OCI-M2 (cell line): ENCODE data around the gene ACMSD.
"Not testable (repeated sequence)": the region's sequence is repeated elsewhere in the genome, so short reads cannot be mapped to it uniquely, and the experiment has no call there.

Experiments used
- DNase-seq: peaks from one replicate; lab custom pipeline; 2025; ENCODE audit not compliant: unreplicated experiment; lab: John Stamatoyannopoulos, UW

Gene ACMSD

DNA sequence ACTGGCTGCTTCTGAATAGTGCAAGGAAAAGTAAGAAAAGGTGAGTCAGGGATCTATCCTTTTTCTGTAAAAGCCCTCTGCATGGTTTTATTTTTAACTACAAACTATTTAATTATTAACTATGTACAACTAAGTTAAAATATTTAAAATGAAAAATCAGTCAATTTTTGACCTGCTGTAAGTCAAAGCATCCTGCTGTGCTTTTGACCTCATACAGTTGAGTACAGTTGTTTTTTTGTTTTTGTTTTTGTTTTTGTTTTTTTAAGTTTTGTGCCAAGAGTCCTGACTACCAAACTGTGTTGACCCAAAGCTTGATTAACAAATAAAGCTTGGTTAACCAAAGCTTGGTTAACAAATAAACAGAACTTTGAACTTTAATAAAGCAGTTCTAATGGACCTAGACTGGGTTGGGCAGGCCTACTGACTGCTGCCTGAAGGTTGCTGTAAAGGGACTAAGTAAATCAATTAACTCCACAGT lies at the start of gene ACMSD:
Gene ACMSD, plus strand, starts transcription at position 474 of the 478 bp plus-strand sequence. CDS start 67 bp downstream, outside the sequence.
- DNase-seq: no peak

DNA sequence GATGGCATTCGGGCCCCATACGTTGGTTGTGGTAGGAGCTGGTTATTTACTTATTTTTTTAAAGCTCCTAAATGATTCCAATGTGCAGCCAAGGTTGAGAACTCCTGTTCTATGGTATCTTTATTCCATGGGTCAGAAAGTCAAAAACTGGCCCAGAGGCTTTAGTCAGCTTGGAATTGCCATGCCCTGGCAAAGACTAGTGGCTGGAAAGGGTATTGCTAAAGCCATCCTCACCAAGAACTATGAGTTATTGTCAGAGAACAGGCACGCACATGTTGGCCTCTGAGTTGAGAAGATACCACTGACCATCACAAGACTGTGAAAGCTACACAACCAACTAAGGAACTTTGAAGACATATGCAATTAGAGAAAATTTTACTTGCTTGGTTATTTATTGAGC lies 47.9 kb upstream of the ACMSD start:
- DNase-seq: no peak

DNA sequence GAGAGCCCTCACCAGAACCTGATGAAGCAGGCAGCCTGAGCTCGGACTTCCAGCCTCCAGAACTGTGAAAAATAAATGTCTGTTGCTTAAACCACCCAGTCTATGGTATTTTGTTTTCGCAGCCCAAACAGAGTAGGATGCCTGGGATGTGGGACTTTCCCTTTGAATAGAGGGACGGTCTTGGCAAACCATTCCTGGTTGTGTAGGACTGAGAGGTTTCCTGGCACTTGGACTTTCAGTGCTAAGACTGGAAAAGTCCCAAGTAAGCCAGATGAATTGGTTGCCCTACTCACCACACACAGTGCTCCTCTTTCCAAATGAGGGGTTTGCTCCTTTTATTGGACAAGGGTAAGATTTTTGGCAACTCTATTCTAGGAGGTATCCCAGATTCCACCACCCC lies 46.8 kb upstream of the ACMSD start:
- no peak for DNase-seq

DNA sequence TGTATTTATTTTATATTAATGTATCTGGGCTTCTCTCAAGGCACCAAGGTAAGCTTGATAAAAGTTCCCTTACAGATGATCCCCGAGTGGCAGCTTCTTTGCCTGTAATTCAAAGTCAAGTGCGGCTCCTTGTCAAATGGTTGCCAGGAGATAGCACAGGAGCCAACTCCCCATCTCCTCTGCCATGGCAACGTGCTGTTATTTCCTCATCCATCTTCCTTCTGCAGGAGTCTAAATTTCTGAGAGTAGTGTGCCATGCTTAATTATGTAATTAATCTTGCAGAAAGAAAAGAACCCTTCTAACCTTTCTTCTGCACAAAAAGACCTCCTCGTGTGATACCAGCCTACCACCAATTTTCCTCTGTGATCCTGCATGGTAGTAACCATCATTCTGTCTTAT lies 46.2 kb upstream of the ACMSD start:
- no peak for DNase-seq

DNA sequence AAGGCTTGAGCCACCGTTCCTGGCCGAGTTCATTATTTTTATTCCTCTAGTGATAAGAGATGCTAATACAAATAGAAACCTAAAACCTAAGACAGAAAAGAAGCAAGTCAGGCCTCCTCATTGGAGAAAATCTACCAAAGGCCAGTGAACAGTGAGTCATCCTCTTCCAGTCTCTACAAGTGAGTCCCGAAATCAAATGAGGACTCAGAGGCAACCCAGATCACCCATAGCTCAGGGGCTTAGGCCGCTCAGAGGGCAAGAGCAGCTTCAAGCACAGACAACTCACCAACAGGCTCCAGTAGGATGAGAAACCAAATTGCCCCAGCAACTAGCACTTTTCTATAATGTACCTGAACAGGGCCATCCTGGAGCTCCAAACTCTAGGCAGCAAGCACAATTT lies 42.7 kb upstream of the ACMSD start:
- DNase-seq: no peak

DNA sequence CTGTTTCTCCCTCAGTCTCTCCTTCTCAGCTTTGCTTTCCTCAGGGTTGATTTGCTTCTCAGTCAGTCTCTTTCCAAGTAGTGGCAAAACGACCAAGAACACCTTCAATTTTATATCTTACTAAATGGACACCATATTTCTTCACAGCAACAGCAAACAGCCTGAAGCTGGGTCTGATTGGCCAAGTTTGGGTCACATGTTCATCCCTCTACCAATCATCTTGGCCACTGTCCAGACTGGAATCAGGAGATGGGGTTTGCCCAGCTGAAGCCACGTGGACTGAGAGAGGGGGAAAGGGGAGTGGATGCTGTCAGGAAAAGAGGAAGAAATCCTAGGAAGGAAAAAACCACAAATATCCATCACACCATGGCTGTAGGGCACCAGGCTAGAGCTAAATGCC lies 42.0 kb upstream of the ACMSD start:
- no peak for DNase-seq

DNA sequence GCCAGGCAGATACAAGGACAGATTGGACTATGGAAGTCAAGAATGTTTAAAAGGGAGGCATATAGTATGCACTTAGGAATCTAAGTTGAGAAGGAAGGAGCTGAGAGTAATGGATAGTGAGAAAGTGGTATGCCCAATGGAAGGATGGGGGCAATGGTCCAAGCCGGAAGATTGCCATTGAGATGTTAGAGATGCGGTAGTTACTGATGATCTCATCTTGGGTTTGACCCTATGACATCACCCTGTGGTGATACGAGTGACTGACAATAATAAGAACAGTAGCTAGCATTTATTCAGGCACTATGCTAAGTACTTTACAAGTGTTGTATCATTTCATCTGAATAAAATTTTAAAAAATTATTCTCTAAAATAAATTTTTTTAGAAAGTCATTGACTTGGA lies 38.5 kb upstream of the ACMSD start:
- DNase-seq: no peak

DNA sequence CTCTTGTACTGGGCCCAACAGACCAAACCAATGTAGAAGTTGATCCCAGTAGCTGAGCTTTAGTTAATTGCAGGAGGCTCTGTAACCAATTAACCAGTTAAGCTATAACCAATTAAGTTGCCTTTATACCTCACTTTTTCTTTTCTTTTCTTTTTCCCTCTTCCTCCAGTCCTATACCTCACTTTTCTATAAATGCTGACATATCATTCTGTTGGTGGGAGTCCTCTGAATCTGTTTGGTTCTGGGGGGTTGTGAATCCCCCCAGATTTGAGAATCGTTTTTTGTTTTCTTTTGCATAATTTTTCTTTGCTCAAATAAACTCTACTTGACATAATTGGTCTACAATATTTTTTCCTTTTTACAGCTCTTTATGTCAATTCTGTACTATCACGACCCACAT lies 38.1 kb upstream of the ACMSD start:
- no peak for DNase-seq

DNA sequence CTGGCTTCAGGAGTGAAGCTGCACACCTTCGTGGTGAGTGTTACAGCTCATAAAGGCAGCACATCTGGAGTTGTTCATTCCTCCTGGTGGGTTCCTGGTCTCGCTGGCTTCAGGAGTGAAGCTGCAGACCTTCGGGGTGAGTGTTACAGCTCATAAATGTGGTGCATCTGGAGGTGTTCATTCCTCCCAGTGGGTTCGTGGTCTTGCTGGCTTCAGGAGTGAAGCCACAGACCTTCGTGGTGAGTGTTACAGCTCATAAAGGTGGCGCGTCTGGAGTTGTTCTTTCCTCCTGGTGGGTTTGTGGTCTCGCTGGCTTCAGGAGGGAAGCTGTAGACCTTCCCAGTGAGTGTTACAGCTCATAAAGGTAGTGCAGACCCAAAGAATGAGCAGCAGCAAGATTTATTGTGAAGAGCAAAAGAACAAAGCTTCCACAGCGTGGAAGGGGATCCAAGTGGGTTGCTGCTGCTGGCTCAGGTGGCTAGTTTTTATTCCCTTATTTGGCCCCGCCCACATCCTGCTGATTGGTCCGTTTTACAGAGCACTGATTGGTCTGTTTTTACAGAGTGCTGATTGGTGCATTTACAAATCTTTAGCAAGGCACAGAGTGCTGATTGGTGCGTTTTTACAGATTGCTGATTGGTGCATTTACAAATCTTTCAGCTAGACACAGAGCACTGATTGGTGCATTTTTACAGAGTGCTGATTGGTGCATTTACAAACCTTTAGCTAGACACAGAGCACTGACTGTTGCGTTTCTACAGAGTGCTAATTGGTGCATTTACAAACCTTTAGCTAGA lies 34.6 kb upstream of the ACMSD start:
- DNase-seq: not testable (repeated sequence)

DNA sequence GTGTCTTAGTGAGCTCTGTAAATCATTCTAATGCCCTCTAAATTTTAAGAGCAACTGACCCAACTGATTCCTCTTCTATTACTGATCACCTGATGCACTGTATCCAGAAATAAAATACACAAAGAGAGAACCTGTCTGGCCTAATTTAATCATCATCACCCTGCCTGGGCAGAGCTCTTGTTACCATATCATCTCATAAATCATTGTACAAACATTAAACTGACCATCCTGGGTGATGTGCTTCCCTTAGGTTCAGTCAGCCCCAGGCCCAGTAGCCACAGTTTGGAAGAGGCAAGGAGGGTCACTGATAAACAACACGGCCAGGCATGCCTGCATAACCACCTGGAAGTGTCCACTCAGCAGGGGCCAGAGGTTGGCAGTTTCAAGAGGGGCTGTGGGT lies 22.7 kb upstream of the ACMSD start:
- no peak for DNase-seq

DNA sequence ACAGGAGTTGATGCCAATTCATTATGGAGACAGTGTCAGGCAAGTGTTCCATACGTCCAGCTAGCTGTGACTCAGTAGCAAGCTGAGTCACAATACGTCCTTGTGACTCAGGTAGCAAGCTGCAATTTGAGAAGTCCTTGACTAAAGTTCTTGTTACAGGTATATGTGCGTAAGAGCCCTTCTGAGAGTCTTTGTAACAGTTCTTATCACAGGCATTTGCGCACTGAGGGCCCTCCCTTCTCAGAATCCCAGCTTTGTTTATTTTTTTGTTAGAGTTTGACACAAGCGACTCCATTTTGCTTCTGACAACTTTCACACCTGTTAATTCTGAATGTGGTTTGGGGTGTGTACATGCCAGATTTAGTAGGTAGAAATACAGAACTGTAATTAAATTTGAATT lies 20.1 kb upstream of the ACMSD start:
- no peak for DNase-seq

DNA sequence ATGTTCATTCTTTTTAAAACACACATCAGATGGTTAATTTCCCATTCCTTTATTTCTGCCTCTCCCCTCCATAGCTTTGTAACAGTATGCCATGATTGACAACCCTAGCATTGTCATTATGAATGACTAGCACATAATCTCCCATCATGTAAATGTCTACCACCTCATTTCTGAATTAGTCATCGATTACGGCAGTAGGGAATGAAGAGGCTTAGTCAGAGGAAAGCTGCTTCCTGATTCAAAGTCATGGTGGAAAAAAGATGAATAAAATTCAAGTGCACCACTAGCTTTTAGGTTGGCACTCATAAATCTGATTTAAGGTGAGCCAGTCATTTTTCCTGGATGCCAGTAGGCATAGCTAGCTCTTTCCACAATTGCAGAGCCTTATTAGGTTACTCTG lies 19.1 kb upstream of the ACMSD start:
- no peak for DNase-seq

DNA sequence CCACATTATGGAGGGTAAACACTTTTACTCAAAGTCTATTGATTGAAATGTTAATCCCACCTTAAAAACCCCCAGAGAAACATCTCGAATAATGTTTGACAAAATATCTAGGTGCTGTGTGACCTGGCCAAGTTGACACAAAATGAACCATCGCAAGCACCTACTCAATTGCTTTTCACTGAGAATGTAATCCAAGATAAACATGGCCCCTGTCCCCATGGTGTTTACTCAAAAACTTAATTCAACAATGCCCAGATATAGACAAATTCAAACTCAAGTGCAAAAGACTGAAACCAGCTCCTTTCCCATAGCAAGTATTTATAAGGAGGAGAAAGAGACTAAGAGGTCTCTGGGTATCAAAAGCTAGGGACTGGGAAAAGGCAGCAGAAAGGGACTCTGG lies 15.0 kb upstream of the ACMSD start:
- DNase-seq: no peak

DNA sequence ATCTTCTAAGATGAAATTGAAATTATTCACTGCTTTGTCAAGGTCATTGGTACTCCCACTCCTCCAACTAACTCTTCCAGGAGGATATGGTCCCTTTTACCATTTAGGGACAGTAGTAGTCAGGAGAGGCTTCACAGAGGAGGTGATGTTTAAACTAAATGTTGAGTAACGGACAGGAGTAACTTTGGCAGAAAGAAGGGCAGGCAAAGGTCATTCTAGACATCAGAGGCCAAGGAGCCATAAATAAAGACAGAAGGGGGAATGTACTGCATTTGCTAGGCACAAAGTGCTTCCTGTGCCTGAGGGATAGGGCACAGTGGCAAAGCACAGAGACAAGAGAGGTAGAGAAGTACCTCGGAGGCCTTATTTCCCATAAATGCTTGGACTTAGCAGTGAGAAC lies 14.6 kb upstream of the ACMSD start:
- DNase-seq: no peak

DNA sequence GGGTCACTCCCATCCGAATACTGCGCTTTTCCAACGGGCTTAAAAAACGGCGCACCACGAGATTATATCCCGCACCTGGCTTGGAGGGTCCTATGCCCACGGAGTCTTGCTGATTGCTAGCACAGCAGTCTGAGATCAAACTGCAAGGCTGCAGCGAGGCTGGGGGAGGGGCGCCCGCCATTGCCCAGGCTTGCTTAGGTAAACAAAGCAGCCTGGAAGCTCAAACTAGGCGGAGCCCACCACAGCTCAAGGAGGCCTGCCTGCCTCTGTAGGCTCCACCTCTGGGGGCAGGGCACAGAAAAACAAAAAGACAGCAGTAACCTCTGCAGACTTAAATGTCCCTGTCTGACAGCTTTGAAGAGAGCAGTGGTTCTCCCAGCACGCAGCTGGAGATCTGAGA lies 12.7 kb upstream of the ACMSD start:
- not testable (repeated sequence) for DNase-seq

DNA sequence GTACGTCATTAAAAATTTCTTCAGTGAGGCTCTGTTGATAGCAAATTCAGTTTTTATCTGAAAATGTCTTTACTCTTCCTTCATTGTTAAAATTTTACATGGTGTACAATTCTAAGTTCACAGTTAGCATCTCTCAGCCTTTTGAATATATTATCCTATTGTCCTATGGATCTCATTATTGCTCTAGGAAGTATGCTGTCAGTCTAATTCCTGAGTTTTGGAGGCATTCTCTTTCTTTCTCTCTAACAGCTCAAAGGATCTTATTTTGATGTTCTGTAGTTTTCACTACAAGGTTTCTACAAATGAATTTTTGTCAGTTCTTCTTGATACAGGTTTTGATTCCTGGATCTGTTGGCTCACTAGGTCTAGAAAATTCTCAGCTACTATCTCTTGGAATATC lies 2.9 kb upstream of the ACMSD start:
- DNase-seq: no peak

DNA sequence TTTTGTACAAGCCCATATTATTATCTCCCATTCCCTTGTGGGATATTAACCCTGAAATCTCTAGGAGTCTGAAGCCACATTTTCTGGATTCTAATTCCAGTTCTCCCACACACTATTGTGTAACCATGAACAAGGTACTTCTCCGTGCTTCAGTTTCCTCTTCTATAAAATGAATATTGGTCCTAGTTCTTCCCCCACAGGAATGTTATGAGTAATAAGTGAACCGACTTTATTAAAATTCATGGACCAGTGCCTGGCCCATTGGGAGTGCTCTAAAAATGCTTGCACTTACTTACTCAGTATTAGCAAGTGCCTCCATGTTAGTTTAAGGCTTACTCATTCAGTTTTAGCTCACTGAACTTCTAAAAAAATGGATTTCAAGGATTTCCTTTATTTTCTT lies 1.4 kb upstream of the ACMSD start:
- DNase-seq: no peak

DNA sequence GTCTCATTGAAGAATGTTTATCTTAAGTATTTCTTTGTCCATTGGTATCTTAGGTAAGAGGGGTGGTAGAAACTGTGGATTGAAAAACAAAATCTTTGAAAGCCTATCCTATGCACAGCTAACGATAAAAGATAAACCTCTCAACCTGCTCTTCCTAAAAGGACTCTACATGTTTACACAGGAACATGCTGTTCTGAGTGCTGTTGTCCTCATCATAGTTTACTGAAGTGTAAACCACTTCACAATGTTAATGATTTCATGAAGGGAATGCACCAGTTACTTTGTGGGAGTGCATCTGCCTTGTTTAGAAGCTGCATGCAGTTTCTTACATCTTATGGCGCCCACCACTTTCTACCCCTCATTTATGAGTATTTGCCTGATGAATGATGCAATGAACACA lies 1.2 kb downstream of the ACMSD start:
- DNase-seq: no peak

DNA sequence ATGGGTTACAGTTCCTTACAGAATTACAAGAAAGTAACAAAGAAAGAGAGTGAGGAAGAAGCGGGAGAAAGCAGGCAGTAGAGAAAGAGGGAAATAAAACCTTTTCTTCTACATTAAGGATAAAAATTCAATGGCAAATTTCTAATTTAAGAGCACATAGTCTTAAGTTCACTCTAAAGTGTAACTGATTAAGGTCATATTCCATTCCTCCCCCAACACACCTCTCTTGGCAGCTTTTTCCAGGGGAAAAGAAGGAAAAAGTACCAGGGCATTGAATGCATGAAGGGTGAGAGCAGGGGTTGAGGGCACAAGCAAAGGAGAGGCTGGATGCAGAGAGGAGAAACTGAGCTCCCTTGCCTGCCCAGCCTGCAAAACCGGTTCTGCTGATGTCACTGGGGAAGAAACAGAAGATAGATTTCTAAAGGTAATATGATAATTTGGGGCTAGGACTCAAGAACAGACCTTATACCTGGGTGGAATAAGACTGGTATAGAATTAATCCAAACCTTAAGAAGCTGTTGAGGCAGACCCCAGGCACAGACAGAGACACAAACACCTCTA lies 4.6 kb downstream of the ACMSD start:
- DNase-seq: no peak

DNA sequence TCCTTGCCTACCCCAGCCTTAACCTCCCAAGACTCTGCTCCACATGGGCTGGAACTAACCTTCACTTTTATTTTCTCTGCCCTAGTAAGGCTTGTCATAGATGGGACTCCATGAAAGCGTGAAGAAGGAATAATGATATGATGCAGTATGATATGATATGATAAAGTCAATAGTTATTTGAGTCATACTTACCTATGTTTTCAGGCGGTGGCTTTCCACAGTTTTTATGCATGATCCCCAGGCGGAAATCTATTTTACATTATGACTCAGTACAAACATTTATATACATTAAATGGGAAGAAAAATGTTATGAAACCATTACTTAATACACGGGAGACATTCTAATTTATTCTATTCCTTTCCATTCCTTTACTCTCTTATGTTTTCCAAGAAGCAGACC lies 5.6 kb downstream of the ACMSD start:
- DNase-seq: no peak

DNA sequence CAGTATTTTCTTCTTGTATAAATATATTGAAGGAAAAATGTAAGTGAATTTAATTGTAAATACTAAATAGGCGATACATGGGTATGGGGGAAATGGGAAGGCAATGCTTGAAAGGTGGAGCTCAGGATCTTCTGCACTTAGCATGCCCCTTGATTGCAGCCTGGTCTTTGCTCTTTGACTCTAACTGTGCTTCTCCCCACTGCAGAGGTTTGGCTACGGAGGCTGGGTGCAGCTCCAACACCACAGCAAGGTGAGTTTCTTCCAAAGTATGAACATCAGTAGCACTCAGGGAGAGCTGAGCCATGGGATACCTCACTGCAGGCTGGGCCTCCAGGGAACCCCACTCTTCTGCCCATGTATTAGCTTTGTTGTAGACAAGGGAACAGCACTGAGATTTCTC lies 6.6 kb downstream of the ACMSD start:
- no peak for DNase-seq

DNA sequence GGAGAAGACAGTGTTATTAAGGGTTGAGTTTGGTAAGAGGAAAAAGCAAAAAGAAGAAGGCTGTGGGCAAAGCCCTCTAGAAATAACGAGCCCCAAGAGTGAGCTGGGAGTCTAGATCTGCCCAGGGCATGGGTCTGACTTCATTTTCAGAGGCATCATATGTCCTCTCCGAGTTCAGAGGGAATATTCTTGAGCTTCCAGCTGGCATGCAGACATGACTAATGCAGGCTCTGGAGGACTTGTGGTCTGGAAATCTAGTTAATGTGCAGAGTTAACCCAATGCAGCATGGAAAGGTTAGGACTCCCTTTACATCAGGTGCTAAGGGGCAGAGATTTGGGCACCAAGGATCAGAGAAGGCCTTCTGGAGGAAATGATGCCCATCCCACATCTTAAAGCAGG lies 7.3 kb downstream of the ACMSD start:
- DNase-seq: no peak

DNA sequence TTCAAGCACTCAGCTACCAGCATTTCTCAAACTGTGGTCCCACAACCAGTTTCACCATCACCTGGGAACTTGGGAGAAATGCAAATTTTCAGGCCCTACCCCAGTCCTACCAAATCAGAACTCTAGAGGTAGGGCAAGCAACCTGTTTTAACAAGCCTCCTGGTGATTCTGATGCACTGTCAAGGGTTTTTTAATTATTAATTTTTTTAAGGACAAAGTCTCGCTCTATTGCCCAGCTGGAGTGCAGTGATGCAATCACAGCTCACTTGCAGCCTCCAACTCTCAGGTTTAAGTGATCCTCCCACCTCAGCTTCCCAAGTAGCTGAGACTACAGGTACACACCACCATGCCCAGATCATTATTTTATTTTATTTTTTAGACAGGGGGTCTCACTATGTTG lies 7.8 kb downstream of the ACMSD start:
- no peak for DNase-seq
